K562 (cell line): ENCODE measurements around the gene PITHD1. TPM values are rescaled to one million over a fixed set of nuclear protein-coding genes. Genes with fewer than 3 reads are reported as not detected.

Source experiments
- ARHGAP35 ChIP-seq: fragments of 450-650 bp; IDR thresholded peaks from 2 replicates; pipeline ENCODE4 v1.6.1; 2018; ENCODE audit not compliant: partially characterized antibody
- CBFB ChIP-seq: sonication (generic); formaldehyde crosslinking; IDR thresholded peaks from 2 replicates; pipeline ENCODE4 v1.4.0; 2020; ENCODE audit warnings: mild to moderate bottlenecking, missing genetic modification reagents
- E2F8 ChIP-seq: fragments of 450-650 bp; IDR thresholded peaks from 2 replicates; pipeline ENCODE4 v1.7.1; 2018; ENCODE audit warnings: mild to moderate bottlenecking, low read depth; ENCODE audit not compliant: partially characterized antibody
- FOXM1 ChIP-seq, 2 experiments: fragments of 450-650 bp in 1 of 2; sonication (generic) in 1 of 2; formaldehyde crosslinking in 1 of 2; IDR thresholded peaks; 2 replicates each; pipeline versions ENCODE4 v1.6.1 to v1.9.0; 2017 to 2022; ENCODE audit warnings: low read depth in 2 of 2, mild to moderate bottlenecking in 2 of 2, missing genetic modification reagents in 1 of 2, moderate library complexity in 1 of 2
- GMEB1 ChIP-seq: fragments of 250-450 bp; sonication (Bioruptor Pico); IDR thresholded peaks from 2 replicates; pipeline ENCODE4 v1.4.0; 2020; ENCODE audit warnings: mild to moderate bottlenecking
- HMGXB4 ChIP-seq: sonication (generic); formaldehyde crosslinking; IDR thresholded peaks from 2 replicates; pipeline ENCODE4 v1.8.1; 2023; ENCODE audit warnings: mild to moderate bottlenecking, missing genetic modification reagents
- MLLT1 ChIP-seq, 2 experiments: fragments of 450-650 bp; IDR thresholded peaks; 2 replicates each; pipeline ENCODE4 v1.6.1; 2016
- PBX2 ChIP-seq, 2 experiments: IDR thresholded peaks in 1 of 2; conservative IDR thresholded peaks in 1 of 2; 2 replicates each; pipeline ENCODE4 v1.6.1; 2016; ENCODE audit warnings: low read depth in 2 of 2, mild to moderate bottlenecking in 1 of 2, missing compliant biosample characterization in 1 of 2, missing genetic modification characterization in 1 of 2, moderate library complexity in 1 of 2
- RAD21 ChIP-seq, 2 experiments: fragments of 250-450 bp in 1 of 2; fragments of 450-650 bp in 1 of 2; sonication (Bioruptor Pico) in 1 of 2; formaldehyde crosslinking in 1 of 2; IDR thresholded peaks in 1 of 2; conservative IDR thresholded peaks in 1 of 2; 2 replicates each; pipeline versions ENCODE4 v1.4.0 to v1.8.0; 2020 to 2022; ENCODE audit warnings: mild to moderate bottlenecking in 2 of 2, moderate library complexity in 1 of 2
- THRB ChIP-seq: fragments of 450-650 bp; formaldehyde crosslinking; conservative IDR thresholded peaks from 2 replicates; pipeline ENCODE4 v1.4.0; 2022; ENCODE audit warnings: mild to moderate bottlenecking, missing genetic modification characterization
- ZKSCAN1 ChIP-seq: fragments of 150-350 bp; IDR thresholded peaks from 2 replicates; pipeline ENCODE4 v1.6.1; 2016; ENCODE audit warnings: low read depth, low read length
- polyA plus RNA-seq, 8 experiments: library from polyadenylated mRNA; depleted of rRNA in 4 of 8; stranded (reverse) in 5 of 8; unstranded in 3 of 8; fragments of >200 nt; fragmentation: Nextera tagmentation in 2 of 8; fragmentation: Illumina TruSeq in 1 of 8; extraction: Ambion mirVana in 2 of 8; extraction: Trizol in 1 of 8; gene quantifications; 2 replicates each; pipeline versions ENCODE4 v1.2.1 to v1.2.3, GENCODE V29; 2011 to 2014; ENCODE audit warnings: inconsistent platforms in 1 of 8, missing spikeins in 1 of 8
- total RNA-seq, 7 experiments: library from RNA; depleted of rRNA in 6 of 7; stranded (reverse); fragments of >200 nt in 6 of 7; fragmentation: Illumina TruSeq in 2 of 7; extraction: Trizol in 2 of 7; gene quantifications; 2 replicates each; pipeline versions ENCODE4 v1.2.1 to v1.2.3, GENCODE V29; 2011 to 2021; ENCODE audit warnings: low replicate concordance in 1 of 7

PITHD1 gene
- total and polyA plus RNA-seq, 9 of the 15 experiments (the other 6 are each of a cell fraction or from before 2014, with no cell fraction given), result 46.5 to 175 (median 149) TPM

- no peak; a peak in 1 of 4 replicates for TF ChIP-seq MLLT1 (IDR thresholded peaks at IDR 0.05)
- TF ChIP-seq CBFB (CRISPR knock-in tag), result no peak; the same call in 1 of the 2 replicates
- TF ChIP-seq PBX2 (CRISPR knock-in tag; IDR thresholded peaks at IDR 0.05; ENCODE audit: low read depth), result peak; percentile 50
- TF ChIP-seq PBX2 (tag; conservative IDR thresholded peaks at IDR 0.05; ENCODE audit: low read depth), result no peak
- peak; percentile 43; the same call in 1 of the 2 replicates for TF ChIP-seq FOXM1 (IDR thresholded peaks at IDR 0.05; ENCODE audit: low read depth)
- no peak for TF ChIP-seq FOXM1 (CRISPR knock-in tag; IDR thresholded peaks at IDR 0.05; ENCODE audit: low read depth)
- peak; percentile 72 for TF ChIP-seq E2F8
- TF ChIP-seq HMGXB4 (CRISPR knock-in tag), result 0 out of 2 replicates have a peak, but pooled peaks have one; percentile 71
- peak; percentile 21 for TF ChIP-seq ARHGAP35
- TF ChIP-seq GMEB1 (CRISPR knock-in tag), result peak; percentile 78
- TF ChIP-seq RAD21 (CRISPR knock-in tag; conservative IDR thresholded peaks at IDR 0.05 in 1 of 2, IDR thresholded peaks at IDR 0.05 in 1 of 2), result no peak
- TF ChIP-seq THRB (CRISPR knock-in tag), result 0 out of 2 replicates have a peak, but pooled peaks have one; percentile 2
- no peak; the same call in 1 of the 2 replicates for TF ChIP-seq ZKSCAN1
Observed at GRCh38 chr1:23800400-23801337, 22.5 kb downstream of the PITHD1 start, which contains the start of gene GALE (continued).
